ENCODE measurements around the gene ANKRD9. TPM values are rescaled to one million over a fixed set of nuclear protein-coding genes. Genes with fewer than 3 reads are reported as not detected.
A peak's percentile ranks its signal among the peaks of the same experiment; 100 is the strongest.

ANKRD9 gene
- total RNA-seq, 1 experiment from 2014 or later, result 19.9 TPM

- in situ Hi-C loops (cut with HindIII; ENCODE audit: low sequenced_read_pairs), result no loop called here
- peak; percentile 59 for DNase-seq (ENCODE audit: low spot score)
These were observed 57.3 kb downstream of the ANKRD9 start for GRCh38 chr14:102452302-102452701.

Other genes with a start within 250 kb of the ANKRD9 start
- 11.3 and 20.6 TPM in 2 replicates for gene MOK, start 204.6 kb downstream of the ANKRD9 start, total RNA-seq (2014; rRNA removed; shearing (Covaris generic))
- 13.2 and 16.4 TPM in 2 replicates for gene ZNF839, start 190.0 kb downstream of the ANKRD9 start, total RNA-seq (2014; rRNA removed; shearing (Covaris generic))
- 70.8 and 73.9 TPM in 2 replicates for gene CINP, start 146.9 kb downstream of the ANKRD9 start, total RNA-seq (2014; rRNA removed; shearing (Covaris generic))
- gene TECPR2, start 146.8 kb downstream of the ANKRD9 start, total RNA-seq (2014; rRNA removed; shearing (Covaris generic)), result 5.8 and 8.5 TPM in 2 replicates
- 19.0 and 29.0 TPM in 2 replicates for gene RCOR1, start 82.9 kb upstream of the ANKRD9 start, total RNA-seq (2014; rRNA removed; shearing (Covaris generic))